ENCODE results near the gene RGS7.
"Not testable (repeated sequence)": the region's sequence is repeated elsewhere in the genome, so short reads cannot be mapped to it uniquely, and the experiment has no call there.

RGS7 gene

GRCh38 chr1:241095847-241096246 is 261.2 kb downstream of the RGS7 start:
- peak overlapping the region; percentile 8 for H3K4me3 Mint-ChIP-seq
- no peaks in the 10 kb centered on the region for H3K36me3 Mint-ChIP-seq (ENCODE audit: low read depth)
- H3K27me3 Mint-ChIP-seq (ENCODE audit: low read depth, poor library complexity), result peaks cover 3% of the 10 kb centered on the region
- no peaks in the 10 kb centered on the region for H3K9me3 Mint-ChIP-seq
- peaks cover 35% of the 10 kb centered on the region for H3K4me1 Mint-ChIP-seq
- DNase-seq, result no peak
- no peak for TF ChIP-seq CTCF (IDR thresholded peaks at IDR 0.05)
- H3K27ac Mint-ChIP-seq, result peak overlapping the region; percentile 56

- Mint-ChIP-seq H3K4me3 (no peak overlapping the region), H3K27ac (no peak overlapping the region), H3K36me3 (ENCODE audit: low read depth) (no peaks in the 10 kb centered on the region), H3K4me1 (peaks cover 28% of the 10 kb centered on the region), H3K9me3 (no peaks in the 10 kb centered on the region), H3K27me3 (ENCODE audit: low read depth, poor library complexity) (peaks cover 7% of the 10 kb centered on the region)
- no peak for DNase-seq
- TF ChIP-seq CTCF (IDR thresholded peaks at IDR 0.05), result no peak
Measured at GRCh38 chr1:241090798-241091197, 266.2 kb downstream of the RGS7 start.

GRCh38 chr1:241089066-241089465 is 267.9 kb downstream of the RGS7 start:
- not testable (repeated sequence) for H3K27me3 Mint-ChIP-seq (ENCODE audit: low read depth, poor library complexity); H3K36me3 Mint-ChIP-seq (ENCODE audit: low read depth); H3K4me3 Mint-ChIP-seq; DNase-seq; H3K9me3 Mint-ChIP-seq; H3K27ac Mint-ChIP-seq
- peaks cover 15% of the 10 kb centered on the region for H3K4me1 Mint-ChIP-seq

GRCh38 chr1:241088075-241088474 is 268.9 kb downstream of the RGS7 start:
- DNase-seq; H3K4me3 Mint-ChIP-seq; H3K27me3 Mint-ChIP-seq (ENCODE audit: low read depth, poor library complexity); H3K36me3 Mint-ChIP-seq (ENCODE audit: low read depth); H3K9me3 Mint-ChIP-seq; H3K4me1 Mint-ChIP-seq; H3K27ac Mint-ChIP-seq: not testable (repeated sequence)

- Mint-ChIP-seq H3K4me3 (no peak overlapping the region), H3K27me3 (ENCODE audit: low read depth, poor library complexity) (peaks cover 5% of the 10 kb centered on the region), H3K27ac (no peak overlapping the region), H3K36me3 (ENCODE audit: low read depth) (no peaks in the 10 kb centered on the region), H3K4me1 (peaks cover 9% of the 10 kb centered on the region), H3K9me3 (no peaks in the 10 kb centered on the region)
- no peak for TF ChIP-seq CTCF (IDR thresholded peaks at IDR 0.05)
- DNase-seq, result no peak
Measured at GRCh38 chr1:241086686-241087085, 270.3 kb downstream of the RGS7 start.

GRCh38 chr1:241083285-241083684 is 273.7 kb downstream of the RGS7 start:
- no peak for TF ChIP-seq CTCF (IDR thresholded peaks at IDR 0.05)
- no peak overlapping the region for H3K27ac Mint-ChIP-seq
- H3K36me3 Mint-ChIP-seq (ENCODE audit: low read depth), result no peaks in the 10 kb centered on the region
- peaks cover 2% of the 10 kb centered on the region for H3K27me3 Mint-ChIP-seq (ENCODE audit: low read depth, poor library complexity)
- no peak overlapping the region for H3K4me3 Mint-ChIP-seq
- no peak for DNase-seq
- peaks cover 13% of the 10 kb centered on the region for H3K4me1 Mint-ChIP-seq
- no peaks in the 10 kb centered on the region for H3K9me3 Mint-ChIP-seq

GRCh38 chr1:241081473-241081872 is 275.5 kb downstream of the RGS7 start:
- TF ChIP-seq CTCF (IDR thresholded peaks at IDR 0.05), result no peak
- no peak overlapping the region for H3K4me3 Mint-ChIP-seq
- no peak for DNase-seq

More at GRCh38 chr1:241081473-241081872, 275.5 kb downstream of the RGS7 start:
- H3K9me3 Mint-ChIP-seq, result no peaks in the 10 kb centered on the region
- no peaks in the 10 kb centered on the region for H3K36me3 Mint-ChIP-seq (ENCODE audit: low read depth)
- peaks cover 13% of the 10 kb centered on the region for H3K4me1 Mint-ChIP-seq
- peaks cover 5% of the 10 kb centered on the region for H3K27me3 Mint-ChIP-seq (ENCODE audit: low read depth, poor library complexity)
- H3K27ac Mint-ChIP-seq, result no peak overlapping the region

All from nephron progenitor cell (in vitro differentiated cells).